Endodermal cell (in vitro differentiated cells): ENCODE results near the gene UBE2V1. TPM values are rescaled to one million over a fixed set of nuclear protein-coding genes. Genes with fewer than 3 reads are reported as not detected.

Experiments
- DNase-seq: peaks from one replicate; pipeline ENCODE4 v3.0.0-alpha.2; 2017
- H3K27ac ChIP-seq: 2 replicates; pipeline ENCODE4 v1.5.1; 2013; ENCODE audit warnings: mild to moderate bottlenecking, low read depth, low read length, moderate library complexity
- H3K27me3 ChIP-seq: 2 replicates; pipeline ENCODE4 v1.6.1; 2013; ENCODE audit warnings: mild to moderate bottlenecking, low read length, moderate library complexity; ENCODE audit not compliant: insufficient read depth, control insufficient read depth, poor library complexity, severe bottlenecking
- H3K36me3 ChIP-seq: 2 replicates; pipeline ENCODE4 v1.7.0; 2013; ENCODE audit warnings: mild to moderate bottlenecking, low read length, moderate library complexity; ENCODE audit not compliant: control insufficient read depth, insufficient read depth
- H3K4me1 ChIP-seq: one replicate; pipeline ENCODE4 v1.7.0; 2013; ENCODE audit warnings: low read length; ENCODE audit not compliant: control insufficient read depth, insufficient read depth
- H3K4me3 ChIP-seq: 2 replicates; pipeline ENCODE4 v1.5.1; 2013; ENCODE audit warnings: mild to moderate bottlenecking, low read length, moderate library complexity
- H3K9ac ChIP-seq: 2 replicates; pipeline ENCODE4 v1.6.1; 2013; ENCODE audit warnings: mild to moderate bottlenecking, low read length, moderate library complexity; ENCODE audit not compliant: poor library complexity, severe bottlenecking; ENCODE audit errors: extremely low read depth
- H3K9me3 ChIP-seq: 2 replicates; pipeline ENCODE4 v1.6.1; 2013; ENCODE audit warnings: mild to moderate bottlenecking, low read length, moderate library complexity; ENCODE audit not compliant: control insufficient read depth
- H3K27ac Mint-ChIP-seq: 2 replicates; pipeline ENCODE4 v1.8.0; 2020; ENCODE audit warnings: mixed read lengths
- H3K27me3 Mint-ChIP-seq: 2 replicates; pipeline ENCODE4 v1.8.0; 2021; ENCODE audit warnings: mild to moderate bottlenecking, mixed read lengths; ENCODE audit not compliant: insufficient read depth
- H3K36me3 Mint-ChIP-seq: 2 replicates; pipeline ENCODE4 v1.8.0; 2020; ENCODE audit warnings: low read depth, mixed read lengths
- H3K4me1 Mint-ChIP-seq: 2 replicates; pipeline ENCODE4 v1.8.0; 2020; ENCODE audit warnings: mixed read lengths
- H3K4me3 Mint-ChIP-seq: 2 replicates; pipeline ENCODE4 v1.8.0; 2020; ENCODE audit warnings: mild to moderate bottlenecking, moderate library complexity, mixed read lengths
- H3K9me3 Mint-ChIP-seq: 2 replicates; pipeline ENCODE4 v1.8.0; 2020; ENCODE audit warnings: mild to moderate bottlenecking, mixed read lengths
- WGBS, 2 experiments: methylation state at CpG; one replicate each; pipeline versions ENCODE4 v1.1.5 to v1.1.7; 2013; ENCODE audit warnings: missing lambda C conversion rate in 2 of 2, mixed read lengths in 1 of 2; ENCODE audit not compliant: insufficient coverage in 1 of 2, insufficient read length in 1 of 2; 5-methylcytosine and 5-hydroxymethylcytosine counted together
- total RNA-seq, 2 donors: library from RNA; stranded (reverse); fragmentation: NEBNext Ultra II Directional in 1 of 2; extraction: Animal tissue kit (Norgen Biotek cat#: 25700) in 1 of 2; gene quantifications; 2 replicates in 1 of 2; 3 replicates in 1 of 2; pipeline ENCODE4 v1.2.1, GENCODE V29; 2021
- TF ChIP-seq, protein P1 (sequence below): fragments of 200-600 bp; sonication (generic); conservative IDR thresholded peaks from 2 replicates; pipeline ENCODE4 v1.5.0; 2021; ENCODE audit warnings: antibody characterized with exemption, mild to moderate bottlenecking

The UBE2V1 gene
- total RNA-seq, 2 donors from 2014 or later: 165 to 168 TPM

- H3K36me3 Mint-ChIP-seq: peaks cover 66% of the 10 kb centered on the region
- peaks cover 1% of the 10 kb centered on the region for H3K27me3 Mint-ChIP-seq
- Histone ChIP-seq H3K27ac (no peak overlapping the region), H3K36me3 (peaks cover 38% of the 10 kb centered on the region), H3K4me3 (no peak overlapping the region), H3K9ac (no peak overlapping the region), H3K4me1 (no peaks in the 10 kb centered on the region), H3K27me3 (no peaks in the 10 kb centered on the region), H3K9me3 (no peaks in the 10 kb centered on the region)
- no peaks in the 10 kb centered on the region for H3K4me1 Mint-ChIP-seq
- 96% methylated on average over 3 to 6 of the region's 6 CpGs for WGBS, 2 experiments
- TF ChIP-seq, protein P1, sequence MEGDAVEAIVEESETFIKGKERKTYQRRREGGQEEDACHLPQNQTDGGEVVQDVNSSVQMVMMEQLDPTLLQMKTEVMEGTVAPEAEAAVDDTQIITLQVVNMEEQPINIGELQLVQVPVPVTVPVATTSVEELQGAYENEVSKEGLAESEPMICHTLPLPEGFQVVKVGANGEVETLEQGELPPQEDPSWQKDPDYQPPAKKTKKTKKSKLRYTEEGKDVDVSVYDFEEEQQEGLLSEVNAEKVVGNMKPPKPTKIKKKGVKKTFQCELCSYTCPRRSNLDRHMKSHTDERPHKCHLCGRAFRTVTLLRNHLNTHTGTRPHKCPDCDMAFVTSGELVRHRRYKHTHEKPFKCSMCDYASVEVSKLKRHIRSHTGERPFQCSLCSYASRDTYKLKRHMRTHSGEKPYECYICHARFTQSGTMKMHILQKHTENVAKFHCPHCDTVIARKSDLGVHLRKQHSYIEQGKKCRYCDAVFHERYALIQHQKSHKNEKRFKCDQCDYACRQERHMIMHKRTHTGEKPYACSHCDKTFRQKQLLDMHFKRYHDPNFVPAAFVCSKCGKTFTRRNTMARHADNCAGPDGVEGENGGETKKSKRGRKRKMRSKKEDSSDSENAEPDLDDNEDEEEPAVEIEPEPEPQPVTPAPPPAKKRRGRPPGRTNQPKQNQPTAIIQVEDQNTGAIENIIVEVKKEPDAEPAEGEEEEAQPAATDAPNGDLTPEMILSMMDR: no peak
- no peak overlapping the region for H3K4me3 Mint-ChIP-seq
- H3K9me3 Mint-ChIP-seq: no peaks in the 10 kb centered on the region
- H3K27ac Mint-ChIP-seq: no peak overlapping the region
- DNase-seq: no peak
Observed at GRCh38 chr20:50133041-50133440, 20.1 kb upstream of the UBE2V1 start.

DNA sequence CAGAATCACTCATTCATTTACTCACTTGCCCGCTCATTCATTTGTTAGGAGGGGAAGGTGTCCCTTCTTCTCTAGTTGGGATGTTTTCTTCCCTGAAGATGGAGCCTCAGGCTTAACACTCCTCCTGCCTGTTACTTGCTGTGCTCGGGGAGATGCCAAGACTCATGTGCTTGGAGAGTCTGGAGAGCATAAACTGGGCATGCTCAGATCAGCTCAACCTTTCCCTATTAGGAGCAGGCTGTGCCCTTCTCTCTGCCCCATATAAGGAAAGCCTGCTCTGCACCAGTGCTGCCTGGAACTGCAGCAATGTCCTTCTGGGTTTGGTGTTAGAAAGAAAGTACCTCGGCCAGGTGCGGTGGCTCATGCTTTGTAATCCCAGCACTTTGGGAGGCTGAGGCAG, 18.0 kb upstream of the UBE2V1 start:
- Mint-ChIP-seq H3K27ac (no peak overlapping the region), H3K4me1 (no peaks in the 10 kb centered on the region), H3K27me3 (peaks cover 1% of the 10 kb centered on the region), H3K9me3 (no peaks in the 10 kb centered on the region), H3K36me3 (peaks cover 68% of the 10 kb centered on the region), H3K4me3 (no peak overlapping the region)
- H3K36me3 ChIP-seq: peaks cover 49% of the 10 kb centered on the region
- no peaks in the 10 kb centered on the region for H3K27me3 ChIP-seq
- no peaks in the 10 kb centered on the region for H3K9me3 ChIP-seq
- TF ChIP-seq, protein P1: no peak
- H3K4me1 ChIP-seq: no peaks in the 10 kb centered on the region
- WGBS, 2 experiments: 81 to 91% methylated on average over 3 to 4 of the region's 4 CpGs
- no peak overlapping the region for H3K27ac ChIP-seq
- H3K9ac ChIP-seq: no peak overlapping the region
- no peak for DNase-seq
- no peak overlapping the region for H3K4me3 ChIP-seq

DNA sequence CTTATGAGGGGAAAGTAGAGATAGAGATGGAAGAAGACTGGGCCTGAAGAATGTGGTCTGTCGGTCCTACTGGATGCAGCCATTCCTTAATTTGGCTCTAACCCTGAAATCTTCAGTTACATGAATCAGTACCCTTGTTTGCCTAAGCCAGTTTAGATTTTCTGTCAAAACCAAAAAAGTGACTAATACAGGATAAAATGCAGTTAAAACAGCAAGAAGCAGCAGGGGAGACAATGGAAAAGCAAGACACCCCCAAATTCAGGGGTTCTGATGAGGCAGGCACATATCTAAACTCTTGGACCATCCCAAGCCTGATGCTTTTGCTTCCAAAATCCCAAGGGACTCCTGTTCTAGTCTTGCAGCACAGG, 17.4 kb upstream of the UBE2V1 start:
- H3K4me1 Mint-ChIP-seq: no peaks in the 10 kb centered on the region
- Histone ChIP-seq H3K9ac (no peak overlapping the region), H3K4me1 (no peaks in the 10 kb centered on the region), H3K36me3 (peaks cover 53% of the 10 kb centered on the region), H3K4me3 (no peak overlapping the region), H3K9me3 (no peaks in the 10 kb centered on the region), H3K27me3 (no peaks in the 10 kb centered on the region), H3K27ac (no peak overlapping the region)
- H3K27ac Mint-ChIP-seq: no peak overlapping the region
- no peak overlapping the region for H3K4me3 Mint-ChIP-seq
- H3K9me3 Mint-ChIP-seq: no peaks in the 10 kb centered on the region
- peaks cover 1% of the 10 kb centered on the region for H3K27me3 Mint-ChIP-seq
- DNase-seq: no peak
- WGBS, 2 experiments: 100% methylated on average over 1 of the region's 1 CpG; no CpG with 5 or more reads in 1 of the 2 experiments
- H3K36me3 Mint-ChIP-seq: peaks cover 68% of the 10 kb centered on the region
- TF ChIP-seq, protein P1: no peak
